Aorta (tissue), 5 donors: ENCODE data around the gene ZBTB7C. TPM values are rescaled to one million over a fixed set of nuclear protein-coding genes. Genes with fewer than 3 reads are reported as not detected.

Experiments used
- ATAC-seq: fragments of 200-7000 bp; cut with Tn5 transposase; one replicate; pipeline ENCODE4 v1.9.1; 2022; ENCODE audit warnings: moderate library complexity; ENCODE audit not compliant: low FRiP score
- DNase-seq, 2 donors: peaks; one replicate each; pipeline ENCODE4 v3.0.0-alpha.2; 2020
- H3K27ac ChIP-seq, 2 donors: one replicate each; pipeline ENCODE4 v1.5.1; 2013; ENCODE audit warnings: low read length in 2 of 2, mild to moderate bottlenecking in 2 of 2, moderate library complexity in 2 of 2, control low read depth in 1 of 2, inconsistent platforms in 1 of 2, low read depth in 1 of 2
- H3K27me3 ChIP-seq, 2 donors: one replicate each; pipeline ENCODE4 v1.6.1; 2013; ENCODE audit warnings: control low read depth in 1 of 2, low read length in 1 of 2, mild to moderate bottlenecking in 1 of 2, moderate library complexity in 1 of 2; ENCODE audit not compliant: insufficient read depth in 2 of 2, control insufficient read depth in 1 of 2
- H3K36me3 ChIP-seq, 2 donors: one replicate each; pipeline ENCODE4 v1.6.1; 2013; ENCODE audit warnings: control low read depth in 1 of 2, low read length in 1 of 2, mild to moderate bottlenecking in 1 of 2; ENCODE audit not compliant: insufficient read depth in 2 of 2, control insufficient read depth in 1 of 2
- H3K4me1 ChIP-seq, 2 donors: one replicate each; pipeline ENCODE4 v1.6.1; 2013; ENCODE audit warnings: low read length in 2 of 2, control low read depth in 1 of 2, mild to moderate bottlenecking in 1 of 2, moderate library complexity in 1 of 2; ENCODE audit not compliant: insufficient read depth in 2 of 2, control insufficient read depth in 1 of 2
- H3K4me3 ChIP-seq, 2 donors: one replicate each; pipeline ENCODE4 v1.5.1; 2013; ENCODE audit warnings: low read length in 2 of 2, control low read depth in 1 of 2, mild to moderate bottlenecking in 1 of 2
- H3K9me3 ChIP-seq: one replicate; pipeline ENCODE4 v1.6.1; 2013; ENCODE audit warnings: mild to moderate bottlenecking, low read length; ENCODE audit not compliant: control insufficient read depth
- WGBS, 2 donors: extraction: QIAGEN DNeasy Blood & Tissue Kit; methylation state at CpG; one replicate each; pipeline ENCODE4 v1.1.7; 2013; 5-methylcytosine and 5-hydroxymethylcytosine counted together
- intact Hi-C, 2 donors: fragments of 100-400 bp; cut with DNase I; formaldehyde crosslinking; loops; one replicate each; pipeline versions ENCODE4 v1.14.2 to v1.15.0; 2022
- polyA plus RNA-seq, 2 donors: library from polyadenylated mRNA; stranded (reverse); fragments of 200-250 nt; gene quantifications; one replicate each; pipeline ENCODE4 v1.2.3, GENCODE V29; 2013
- total RNA-seq, 2 donors: library from RNA; stranded (reverse); fragmentation: NEBNext Ultra II Directional; extraction: Animal tissue kit (Norgen Biotek cat#: 25700); gene quantifications; one replicate each; pipeline ENCODE4 v1.2.1, GENCODE V29; 2021
- donor health status: healthy with polysubstance abuse.
- donor health status: Bipolar disorder and iron deficiency.
- donor health status: DM: no; HTN: no; CAD: no.
- donor health status: DM: no; HTN: no; CAD: no.
- donor health status: DM: yes; HTN: yes; CAD: no.

The ZBTB7C gene
- total and polyA plus RNA-seq, 4 donors, result 0.69 to 22.4 (median 10.0) TPM

GRCh38 chr18:48108136-48108535 is 301.0 kb downstream of the ZBTB7C start:
- ATAC-seq (no peak), DNase-seq (no peak)
- H3K27me3 ChIP-seq, result no peaks in the 10 kb centered on the region
- no peak overlapping the region for H3K4me3 ChIP-seq
- H3K9me3 ChIP-seq, result no peaks in the 10 kb centered on the region
- H3K36me3 ChIP-seq, result no peaks in the 10 kb centered on the region
- intact Hi-C loops, result no loop called here
- no peak overlapping the region for H3K27ac ChIP-seq
- 95 to 97% methylated on average over 11 of the region's 11 CpGs for WGBS, 2 donors
- H3K4me1 ChIP-seq, result no peaks in the 10 kb centered on the region

GRCh38 chr18:48106976-48107781 is 302.0 kb downstream of the ZBTB7C start:
- no peak overlapping the region for H3K27ac ChIP-seq
- WGBS, 2 donors, result 69 to 73% methylated on average over 11 of the region's 11 CpGs
- DNase-seq (no peak), ATAC-seq (no peak)
- H3K9me3 ChIP-seq, result no peaks in the 10 kb centered on the region
- no peaks in the 10 kb centered on the region for H3K4me1 ChIP-seq
- H3K36me3 ChIP-seq, result no peaks in the 10 kb centered on the region
- no peaks in the 10 kb centered on the region for H3K27me3 ChIP-seq
- no peak overlapping the region for H3K4me3 ChIP-seq
- intact Hi-C loops, result no loop called here

- H3K9me3 ChIP-seq, result no peaks in the 10 kb centered on the region
- H3K27me3 ChIP-seq, result no peaks in the 10 kb centered on the region
- DNase-seq (no peak), ATAC-seq (no peak)
- H3K4me3 ChIP-seq, result no peak overlapping the region
- no peaks in the 10 kb centered on the region for H3K4me1 ChIP-seq
- 73 to 79% methylated on average over 1 of the region's 1 CpG for WGBS, 2 donors
- intact Hi-C loops, result no loop called here
- no peaks in the 10 kb centered on the region for H3K36me3 ChIP-seq
- H3K27ac ChIP-seq, result no peak overlapping the region
Measured at GRCh38 chr18:48106498-48106897, 302.7 kb downstream of the ZBTB7C start.

- WGBS, 2 donors, result 90 to 92% methylated on average over 1 of the region's 1 CpG
- no peaks in the 10 kb centered on the region for H3K9me3 ChIP-seq
- H3K4me1 ChIP-seq, result no peaks in the 10 kb centered on the region
- H3K27me3 ChIP-seq, result no peaks in the 10 kb centered on the region
- ATAC-seq, result no peak
- H3K27ac ChIP-seq, result no peak overlapping the region
- intact Hi-C loops, result no loop called here
- H3K36me3 ChIP-seq, result no peaks in the 10 kb centered on the region
- H3K4me3 ChIP-seq, result no peak overlapping the region
- no peak for DNase-seq
Measured at GRCh38 chr18:48105317-48105716, 303.9 kb downstream of the ZBTB7C start.

- H3K4me1 ChIP-seq, result no peaks in the 10 kb centered on the region
- DNase-seq (no peak), ATAC-seq (no peak)
- H3K9me3 ChIP-seq, result no peaks in the 10 kb centered on the region
- no peaks in the 10 kb centered on the region for H3K36me3 ChIP-seq
- no peak overlapping the region for H3K27ac ChIP-seq
- H3K27me3 ChIP-seq, result no peaks in the 10 kb centered on the region
- no peak overlapping the region for H3K4me3 ChIP-seq
- 72 to 83% methylated on average over 6 of the region's 6 CpGs for WGBS, 2 donors
- intact Hi-C loops, result no loop called here
Measured at GRCh38 chr18:48104705-48105104, 304.5 kb downstream of the ZBTB7C start.

- Histone ChIP-seq H3K36me3 (no peaks in the 10 kb centered on the region), H3K4me3 (no peak overlapping the region), H3K4me1 (no peaks in the 10 kb centered on the region), H3K27me3 (no peaks in the 10 kb centered on the region), H3K27ac (no peak overlapping the region), H3K9me3 (no peaks in the 10 kb centered on the region)
- ATAC-seq (no peak), DNase-seq (no peak)
- WGBS, 2 donors, result 85 to 87% methylated on average over 8 to 9 of the region's 9 CpGs
- intact Hi-C loops, result no loop called here
Measured at GRCh38 chr18:48100651-48101165, 308.5 kb downstream of the ZBTB7C start.

GRCh38 chr18:48100165-48100575 is 309.0 kb downstream of the ZBTB7C start:
- intact Hi-C loops, result no loop called here
- Histone ChIP-seq H3K36me3 (no peaks in the 10 kb centered on the region), H3K9me3 (no peaks in the 10 kb centered on the region), H3K27ac (no peak overlapping the region), H3K4me3 (no peak overlapping the region), H3K27me3 (no peaks in the 10 kb centered on the region), H3K4me1 (no peaks in the 10 kb centered on the region)
- no peak for DNase-seq
- no peak for ATAC-seq
- 74 to 81% methylated on average over 8 of the region's 8 CpGs for WGBS, 2 donors

GRCh38 chr18:48099481-48100164 is 309.6 kb downstream of the ZBTB7C start:
- H3K4me3 ChIP-seq, result no peak overlapping the region
- no peaks in the 10 kb centered on the region for H3K4me1 ChIP-seq
- H3K27ac ChIP-seq, result no peak overlapping the region
- 83 to 88% methylated on average over 8 of the region's 8 CpGs for WGBS, 2 donors
- no peaks in the 10 kb centered on the region for H3K9me3 ChIP-seq
- H3K27me3 ChIP-seq, result no peaks in the 10 kb centered on the region
- ATAC-seq (no peak), DNase-seq (no peak)
- intact Hi-C loops, result no loop called here
- H3K36me3 ChIP-seq, result no peaks in the 10 kb centered on the region

GRCh38 chr18:48098538-48098937 is 310.6 kb downstream of the ZBTB7C start:
- WGBS, 2 donors, result 87 to 97% methylated on average over 6 of the region's 6 CpGs
- intact Hi-C loops, result no loop called here
- ATAC-seq (no peak), DNase-seq (no peak)
- no peaks in the 10 kb centered on the region for H3K9me3 ChIP-seq
- no peak overlapping the region for H3K4me3 ChIP-seq
- H3K36me3 ChIP-seq, result no peaks in the 10 kb centered on the region
- no peak overlapping the region for H3K27ac ChIP-seq
- no peaks in the 10 kb centered on the region for H3K4me1 ChIP-seq
- no peaks in the 10 kb centered on the region for H3K27me3 ChIP-seq
